LNCaP clone FGC (cell line): Measurements from ENCODE around the gene BPI.

ENCODE experiments used
- DNase-seq: peaks from one replicate; pipeline ENCODE4 v3.0.0-alpha.2; 2011; ENCODE audit warnings: low read depth
- H3K4me3 ChIP-seq: 2 replicates; pipeline ENCODE4 v1.5.1; 2011; ENCODE audit warnings: mild to moderate bottlenecking, low read depth, low read length, control low read depth
- CTCF ChIP-seq: IDR thresholded peaks from 2 replicates; pipeline ENCODE4 v1.5.1; 2012; ENCODE audit warnings: mild to moderate bottlenecking; ENCODE audit not compliant: control insufficient read depth, insufficient read depth; ENCODE audit errors: extremely low read depth

Gene BPI

GRCh38 chr20:38296433-38296832 lies 7.5 kb upstream of the BPI start:
- no peak for DNase-seq
- no peak overlapping the region for H3K4me3 ChIP-seq
- TF ChIP-seq CTCF = no peak

- no peak for DNase-seq
- TF ChIP-seq CTCF = no peak
- H3K4me3 ChIP-seq = no peak overlapping the region
Observed at GRCh38 chr20:38297916-38298674, 5.9 kb upstream of the BPI start.

DNA sequence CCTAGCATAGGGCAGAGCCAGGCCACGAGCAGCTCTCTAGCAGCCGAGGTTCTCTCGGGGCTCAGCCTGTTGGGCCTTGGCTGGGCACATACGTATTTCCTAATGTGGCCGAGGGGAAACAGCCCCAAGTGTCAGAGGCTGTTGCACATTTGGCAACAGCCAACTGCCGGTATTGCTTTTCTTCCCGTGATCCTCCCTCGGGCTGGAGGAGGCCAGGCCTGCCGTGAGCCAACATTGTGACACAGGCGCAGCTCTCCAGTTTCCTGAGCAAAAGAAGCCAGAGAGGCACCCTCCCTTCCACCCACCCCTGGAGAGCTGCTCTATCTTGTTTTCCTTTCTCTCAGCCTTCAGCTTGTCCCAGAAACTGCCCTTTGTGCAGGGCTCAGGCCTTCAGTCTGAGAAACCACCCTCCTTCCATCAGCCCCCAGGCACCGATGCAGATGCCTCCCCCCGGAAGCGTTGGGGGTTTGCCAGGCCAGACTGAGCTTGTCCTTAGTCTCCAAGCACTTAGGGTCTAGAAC lies 5.1 kb upstream of the BPI start:
- DNase-seq = no peak
- TF ChIP-seq CTCF = no peak
- no peak overlapping the region for H3K4me3 ChIP-seq

- no peak for TF ChIP-seq CTCF
- no peak overlapping the region for H3K4me3 ChIP-seq
- peak; percentile 90 for DNase-seq
Observed at GRCh38 chr20:38299963-38300362, 4.0 kb upstream of the BPI start.

DNA sequence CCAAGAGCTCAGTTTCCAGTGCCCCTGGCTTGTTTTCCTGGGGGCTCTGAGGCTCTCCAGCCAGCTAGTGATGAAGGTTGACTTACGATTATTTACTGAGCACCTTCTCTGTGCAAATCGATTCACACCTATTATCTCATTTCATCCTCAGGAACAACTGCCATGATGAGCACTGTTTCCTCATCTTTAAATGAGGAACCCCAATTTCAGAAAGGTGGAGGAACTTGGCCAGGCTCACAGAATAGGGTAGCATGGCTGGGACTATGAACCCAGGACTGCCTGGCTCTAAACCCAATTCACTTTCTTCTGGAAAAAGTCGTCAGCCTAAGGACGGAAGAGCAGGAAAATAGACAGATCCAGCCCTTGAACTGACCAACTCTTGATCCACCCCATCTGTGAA lies 3.5 kb upstream of the BPI start:
- TF ChIP-seq CTCF = no peak
- no peak for DNase-seq
- H3K4me3 ChIP-seq = no peak overlapping the region

GRCh38 chr20:38301309-38301708 lies 2.6 kb upstream of the BPI start:
- no peak overlapping the region for H3K4me3 ChIP-seq
- no peak for TF ChIP-seq CTCF
- DNase-seq = no peak

DNA sequence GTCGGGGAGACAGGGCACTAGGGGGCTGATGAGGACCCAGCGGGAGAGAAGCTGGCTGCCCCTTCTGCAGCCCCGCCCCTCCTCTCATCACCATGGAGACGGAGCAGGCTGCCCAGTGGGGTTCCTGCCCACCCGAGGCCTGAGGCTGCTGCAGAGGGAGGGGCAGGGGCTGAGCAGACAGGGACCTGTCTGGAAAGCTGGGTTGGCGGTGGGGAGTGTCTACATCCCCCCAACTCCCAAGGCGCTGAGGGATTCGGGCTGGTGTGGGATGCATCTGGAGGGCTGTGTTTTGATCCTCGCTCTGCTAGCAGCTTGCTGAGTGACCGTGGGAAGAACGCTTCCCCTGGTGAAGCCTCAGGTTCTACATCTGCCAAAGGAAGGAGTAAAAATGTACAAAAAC lies 1.2 kb upstream of the BPI start:
- H3K4me3 ChIP-seq = no peak overlapping the region
- DNase-seq = no peak

More for the DNA sequence above, 1.2 kb upstream of the BPI start:
- no peak for TF ChIP-seq CTCF
